Measurements from ENCODE around the gene LRRC53.

LRRC53 gene

GRCh38 chr1:74512170-74512915 lies at the start of gene LRRC53:
Gene LRRC53, minus strand, starts transcription at chr1:74512611. Its CDS starts 29,262 bp downstream, at chr1:74483349.
- DNase-seq: no peak

- DNase-seq: no peak
Observed at GRCh38 chr1:74549932-74550331, 37.5 kb upstream of the LRRC53 start.

- no peak for DNase-seq
Observed at GRCh38 chr1:74548961-74549750, 36.7 kb upstream of the LRRC53 start.

- no peak for DNase-seq
Observed at GRCh38 chr1:74545821-74546220, 33.4 kb upstream of the LRRC53 start.

- DNase-seq: no peak
Observed at GRCh38 chr1:74534241-74534640, 21.8 kb upstream of the LRRC53 start.

GRCh38 chr1:74531796-74532195 lies 19.4 kb upstream of the LRRC53 start:
- no peak for DNase-seq

- no peak for DNase-seq
Observed at GRCh38 chr1:74530892-74531291, 18.5 kb upstream of the LRRC53 start.

GRCh38 chr1:74528123-74528522 lies 15.7 kb upstream of the LRRC53 start:
- DNase-seq: no peak

- DNase-seq: no peak
Observed at GRCh38 chr1:74526708-74527107, 14.3 kb upstream of the LRRC53 start.

GRCh38 chr1:74523873-74524480 lies 11.6 kb upstream of the LRRC53 start:
- no peak for DNase-seq

GRCh38 chr1:74522148-74522547 lies 9.7 kb upstream of the LRRC53 start:
- no peak for DNase-seq

GRCh38 chr1:74517599-74518051 lies 5.2 kb upstream of the LRRC53 start:
- no peak for DNase-seq

- no peak for DNase-seq
Observed at GRCh38 chr1:74513411-74514300, 1.2 kb upstream of the LRRC53 start.

- DNase-seq: no peak
Observed at GRCh38 chr1:74508449-74508848, 4.0 kb downstream of the LRRC53 start.

GRCh38 chr1:74505928-74506710 lies 6.3 kb downstream of the LRRC53 start:
- no peak for DNase-seq

GRCh38 chr1:74504933-74505512 lies 7.4 kb downstream of the LRRC53 start:
- DNase-seq: no peak

- no peak for DNase-seq
Observed at GRCh38 chr1:74504125-74504932, 8.1 kb downstream of the LRRC53 start.

- no peak for DNase-seq
Observed at GRCh38 chr1:74502858-74503257, 9.6 kb downstream of the LRRC53 start.

- no peak for DNase-seq
Observed at GRCh38 chr1:74502432-74502831, 10.0 kb downstream of the LRRC53 start.

- no peak for DNase-seq
Observed at GRCh38 chr1:74498901-74499300, 13.5 kb downstream of the LRRC53 start.

GRCh38 chr1:74496669-74497068 lies 15.7 kb downstream of the LRRC53 start:
- no peak for DNase-seq

Measured in activated effector memory CD4-positive, alpha-beta T cell treated with Interleukin-2 at 50 U/mL for 16 hours (primary cell).